Measurements from ENCODE around the gene NLGN3.

Gene NLGN3

GRCh38 chrX:71212536-71212935 lies 67.9 kb downstream of the NLGN3 start:
- no peak for DNase-seq (ENCODE audit: low read depth in 3 of 3, low spot score in 1 of 3)

- no peak for DNase-seq (ENCODE audit: low read depth in 3 of 3, low spot score in 1 of 3)
Measured at GRCh38 chrX:71214152-71214551, 69.5 kb downstream of the NLGN3 start.

DNA sequence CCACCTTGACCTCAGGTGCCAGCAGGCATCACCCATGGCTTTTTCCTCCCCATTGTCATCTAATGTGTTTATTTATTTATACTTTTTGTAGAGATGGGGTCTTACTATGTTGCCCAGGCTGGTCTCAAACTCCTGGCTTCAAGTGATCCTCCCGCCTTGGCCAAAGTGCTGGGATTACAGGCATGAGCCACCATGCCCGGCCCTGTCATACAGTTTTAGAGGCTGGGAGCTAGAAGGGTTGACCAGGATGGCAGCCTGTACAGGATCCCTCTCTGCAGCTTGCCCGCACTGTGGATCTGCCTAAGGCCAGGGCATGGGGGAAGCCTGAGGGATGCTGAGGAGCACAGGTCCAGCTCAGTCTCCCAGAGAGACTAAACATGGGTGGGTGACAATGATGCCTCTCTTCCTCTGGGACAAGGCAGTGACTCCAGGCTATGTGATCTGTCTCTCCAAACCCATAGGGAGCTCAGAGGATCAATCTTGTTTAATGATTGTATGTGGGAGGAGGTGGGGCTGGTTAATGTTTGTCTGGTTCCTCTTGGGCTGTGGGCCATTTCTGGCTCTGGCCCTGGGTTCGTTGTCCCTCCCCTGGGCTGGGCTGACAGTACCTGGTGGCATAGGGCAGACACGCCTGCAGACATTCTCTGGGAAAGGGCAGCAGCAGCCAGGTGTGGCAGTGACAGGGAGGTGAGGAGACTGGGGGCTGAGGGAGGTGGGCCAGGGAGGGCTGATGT lies 70.1 kb downstream of the NLGN3 start:
- DNase-seq (ENCODE audit: low read depth in 3 of 3, low spot score in 1 of 3) = no peak

- DNase-seq (ENCODE audit: low read depth in 3 of 3, low spot score in 1 of 3) = no peak
Measured at GRCh38 chrX:71215338-71215912, 70.8 kb downstream of the NLGN3 start.

- no peak for DNase-seq (ENCODE audit: low read depth in 3 of 3, low spot score in 1 of 3)
Measured at GRCh38 chrX:71216485-71216884, 71.8 kb downstream of the NLGN3 start.

GRCh38 chrX:71217298-71217697 lies 72.7 kb downstream of the NLGN3 start:
- DNase-seq (ENCODE audit: low read depth in 3 of 3, low spot score in 1 of 3) = no peak
